HEK293 (cell line): Measurements from ENCODE around the gene DNAAF8.

ENCODE experiments used
- CTCF ChIA-PET: fragments of 350-600 bp; formaldehyde crosslinking; extraction: SDS; loops from one replicate; lab custom pipeline; 2021; ENCODE audit warnings: antibody characterized with exemption; lab: Yijun Ruan, JAX
- POLR2A ChIA-PET: fragments of 300-600 bp; formaldehyde crosslinking; extraction: SDS; loops from one replicate; lab custom pipeline; 2020; ENCODE audit warnings: antibody characterized with exemption, inconsistent platforms; lab: Yijun Ruan, JAX
- H3K27ac ChIP-seq: fragments of 200-500 bp; sonication (Bioruptor generic); 2 replicates; pipeline ENCODE4 v1.5.1; 2014; ENCODE audit warnings: low read depth, low read length, control low read depth, inconsistent platforms; ENCODE audit errors: extremely low read depth
- H3K36me3 ChIP-seq, 2 experiments: fragments of 200-500 bp in 1 of 2; sonication (Bioruptor generic) in 1 of 2; 1 replicate in 1 of 2; 2 replicates in 1 of 2; pipeline ENCODE4 v1.5.1; 2014 to 2017; ENCODE audit warnings: inconsistent platforms in 2 of 2, low read length in 2 of 2; ENCODE audit not compliant: control insufficient read depth in 2 of 2, insufficient read depth in 1 of 2
- H3K4me1 ChIP-seq: fragments of 200-500 bp; sonication (Bioruptor generic); 2 replicates; pipeline ENCODE4 v1.5.1; 2014; ENCODE audit warnings: mild to moderate bottlenecking, low read length, inconsistent platforms; ENCODE audit not compliant: control insufficient read depth, insufficient read depth
- H3K4me3 ChIP-seq: 2 replicates; pipeline ENCODE4 v1.5.1; 2011; ENCODE audit warnings: low read depth, mild to moderate bottlenecking, control low read depth, low read length, moderate library complexity
- H3K9me3 ChIP-seq: fragments of 200-500 bp; sonication (Bioruptor generic); 2 replicates; pipeline ENCODE4 v1.5.1; 2014; ENCODE audit warnings: low read depth, low read length, inconsistent platforms; ENCODE audit not compliant: control insufficient read depth, insufficient read depth
- AEBP2 ChIP-seq: fragments of 450-650 bp; formaldehyde crosslinking; IDR thresholded peaks from 2 replicates; pipeline ENCODE4 v1.5.1; 2016; ENCODE audit warnings: missing biosample characterization, missing genetic modification characterization, borderline replicate concordance
- CTCF ChIP-seq: fragments of 450-650 bp; formaldehyde crosslinking; IDR thresholded peaks from 2 replicates; pipeline ENCODE4 v1.5.1; 2016; ENCODE audit warnings: missing biosample characterization, missing genetic modification characterization
- HOXC10 ChIP-seq: sonication (generic); formaldehyde crosslinking; IDR thresholded peaks from 2 replicates; pipeline ENCODE4 v1.8.1; 2023; ENCODE audit warnings: mild to moderate bottlenecking, missing genetic modification reagents
- MZF1 ChIP-seq: fragments of 450-650 bp; formaldehyde crosslinking; IDR thresholded peaks from 2 replicates; pipeline ENCODE4 v1.5.1; 2017; ENCODE audit warnings: missing biosample characterization, missing genetic modification characterization, borderline replicate concordance
- OSR2 ChIP-seq: fragments of 450-650 bp; formaldehyde crosslinking; IDR thresholded peaks from 2 replicates; pipeline ENCODE4 v1.5.1; 2016; ENCODE audit warnings: missing biosample characterization, missing genetic modification characterization
- PRDM10 ChIP-seq: fragments of 450-650 bp; formaldehyde crosslinking; IDR thresholded peaks from 2 replicates; pipeline ENCODE4 v1.5.1; 2016; ENCODE audit warnings: missing biosample characterization, missing genetic modification characterization
- WT1 ChIP-seq: fragments of 450-650 bp; formaldehyde crosslinking; IDR thresholded peaks from 2 replicates; pipeline ENCODE4 v1.5.1; 2016; ENCODE audit warnings: missing biosample characterization, missing genetic modification characterization
- ZNF426 ChIP-seq: fragments of 450-650 bp; formaldehyde crosslinking; IDR thresholded peaks from 2 replicates; pipeline ENCODE4 v1.5.1; 2017; ENCODE audit warnings: missing biosample characterization, missing genetic modification characterization, mild to moderate bottlenecking, inconsistent platforms, moderate library complexity
- ZNF660 ChIP-seq: fragments of 450-650 bp; IDR thresholded peaks from 2 replicates; pipeline ENCODE4 v1.5.1; 2018; ENCODE audit warnings: missing biosample characterization, mild to moderate bottlenecking, missing genetic modification characterization
- ZNF747 ChIP-seq: fragments of 450-650 bp; formaldehyde crosslinking; IDR thresholded peaks from 2 replicates; pipeline ENCODE4 v1.5.1; 2016; ENCODE audit warnings: missing biosample characterization, missing genetic modification characterization
- ZNF776 ChIP-seq: fragments of 450-650 bp; formaldehyde crosslinking; IDR thresholded peaks from 2 replicates; pipeline ENCODE4 v1.5.0; 2017; ENCODE audit warnings: missing biosample characterization, missing genetic modification characterization, borderline replicate concordance
- ZNF777 ChIP-seq: fragments of 450-650 bp; formaldehyde crosslinking; IDR thresholded peaks from 2 replicates; pipeline ENCODE4 v1.5.1; 2017; ENCODE audit warnings: missing biosample characterization, missing genetic modification characterization, borderline replicate concordance
- ZNF792 ChIP-seq: fragments of 450-650 bp; formaldehyde crosslinking; IDR thresholded peaks from 2 replicates; pipeline ENCODE4 v1.5.1; 2016; ENCODE audit warnings: missing biosample characterization, missing genetic modification characterization
- TF ChIP-seq, protein P1 (sequence below): sonication (generic); formaldehyde crosslinking; IDR thresholded peaks from 2 replicates; pipeline ENCODE4 v1.8.1; 2022; ENCODE audit warnings: mild to moderate bottlenecking, moderate library complexity, missing genetic modification reagents

Gene DNAAF8

GRCh38 chr16:4714996-4715395, 19.3 kb upstream of the DNAAF8 start:
- TF ChIP-seq, protein P1, sequence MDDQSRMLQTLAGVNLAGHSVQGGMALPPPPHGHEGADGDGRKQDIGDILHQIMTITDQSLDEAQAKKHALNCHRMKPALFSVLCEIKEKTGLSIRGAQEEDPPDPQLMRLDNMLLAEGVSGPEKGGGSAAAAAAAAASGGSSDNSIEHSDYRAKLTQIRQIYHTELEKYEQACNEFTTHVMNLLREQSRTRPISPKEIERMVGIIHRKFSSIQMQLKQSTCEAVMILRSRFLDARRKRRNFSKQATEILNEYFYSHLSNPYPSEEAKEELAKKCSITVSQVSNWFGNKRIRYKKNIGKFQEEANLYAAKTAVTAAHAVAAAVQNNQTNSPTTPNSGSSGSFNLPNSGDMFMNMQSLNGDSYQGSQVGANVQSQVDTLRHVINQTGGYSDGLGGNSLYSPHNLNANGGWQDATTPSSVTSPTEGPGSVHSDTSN (CRISPR knock-in tag) = no peak
- TF ChIP-seq MZF1 (tag by site-specific recombination) = no peak
- TF ChIP-seq ZNF747 (tag by site-specific recombination) = no peak
- TF ChIP-seq ZNF660 (tag by site-specific recombination) = no peak
- no peak for TF ChIP-seq HOXC10
- TF ChIP-seq ZNF426 (tag by site-specific recombination) = no peak
- no peak for TF ChIP-seq ZNF792 (tag by site-specific recombination)
- no peak for TF ChIP-seq WT1 (tag by site-specific recombination)
- TF ChIP-seq PRDM10 (tag by site-specific recombination) = no peak
- TF ChIP-seq ZNF777 (tag by site-specific recombination) = no peak
- TF ChIP-seq AEBP2 (tag by site-specific recombination) = no peak
- TF ChIP-seq CTCF (tag by site-specific recombination) = no peak
- TF ChIP-seq ZNF776 (tag by site-specific recombination) = no peak
- Histone ChIP-seq H3K36me3 (peaks cover 10 to 47% of the 10 kb centered on the region in 2 experiments; a peak in 2 of 3 replicates), H3K4me3 (no peak overlapping the region), H3K4me1 (no peaks in the 10 kb centered on the region), H3K9me3 (no peaks in the 10 kb centered on the region), H3K27ac (no peak overlapping the region)
- POLR2A ChIA-PET = no interaction called here
- CTCF ChIA-PET = interaction anchor here (0.6 to 2.2 kb wide), 3 partner anchors 65 to 775 kb away, joined by 5 to 8 read pairs (median 6); no protein-coding TSS in a partner anchor

DNA sequence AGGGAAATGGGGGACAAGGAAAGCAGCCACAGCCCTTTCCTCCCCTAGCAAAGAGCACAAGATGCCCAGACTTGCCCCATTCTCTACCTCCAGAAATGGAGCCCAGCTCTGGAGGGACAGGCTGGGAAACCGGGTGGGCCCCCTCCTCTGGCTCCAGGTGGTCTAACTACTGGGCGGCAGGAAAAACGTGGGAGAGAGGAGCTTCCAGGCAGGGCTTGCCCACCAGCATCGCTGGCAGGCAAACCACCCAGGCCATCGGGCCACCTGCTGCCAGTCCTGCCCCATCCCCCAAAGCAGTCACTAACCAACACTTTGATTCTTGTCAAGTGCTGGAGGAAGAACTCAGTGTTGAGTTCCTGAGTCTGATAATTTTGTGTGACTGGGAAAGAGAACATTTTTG, 15.9 kb upstream of the DNAAF8 start:
- no peak for TF ChIP-seq OSR2 (tag by site-specific recombination)
- Histone ChIP-seq H3K4me1 (no peaks in the 10 kb centered on the region), H3K9me3 (no peaks in the 10 kb centered on the region), H3K4me3 (no peak overlapping the region), H3K27ac (no peak overlapping the region), H3K36me3 (peaks cover 9 to 35% of the 10 kb centered on the region in 2 experiments; a peak in 2 of 3 replicates)
- CTCF ChIA-PET = no interaction called here
- POLR2A ChIA-PET = no interaction called here
